Measurements from ENCODE around the gene OSGIN1. TPM values are rescaled to one million over a fixed set of nuclear protein-coding genes. Genes with fewer than 3 reads are reported as not detected.
"Not testable (repeated sequence)": the region's sequence is repeated elsewhere in the genome, so short reads cannot be mapped to it uniquely, and the experiment has no call there.

OSGIN1 gene
- total RNA-seq, 2 donors from 2014 or later, result 9.4 to 11.9 TPM

GRCh38 chr16:83946781-83947566 is 6.1 kb upstream of the OSGIN1 start:
- no peaks in the 10 kb centered on the region for H3K27me3 ChIP-seq
- intact Hi-C loops (cut with DNase I), result no loop called here
- H3K36me3 ChIP-seq, result no peaks in the 10 kb centered on the region
- no peak overlapping the region for H3K27ac ChIP-seq
- no peak for TF ChIP-seq CTCF (IDR thresholded peaks at IDR 0.05)
- H3K9me3 ChIP-seq, result no peaks in the 10 kb centered on the region
- DNase-seq, result no peak
- no peaks in the 10 kb centered on the region for H3K4me1 ChIP-seq
- H3K9ac ChIP-seq (ENCODE audit: low read depth in 2 of 2, low read length in 2 of 2), result no peak overlapping the region
- H3K4me3 ChIP-seq, result no peak overlapping the region

- intact Hi-C loops (cut with DNase I), result no loop called here
- H3K9ac ChIP-seq (ENCODE audit: low read depth in 2 of 2, low read length in 2 of 2), result no peak overlapping the region
Observed at GRCh38 chr16:83947642-83948234, 5.3 kb upstream of the OSGIN1 start.

GRCh38 chr16:83948914-83949723 is 3.9 kb upstream of the OSGIN1 start:
- Histone ChIP-seq H3K4me1 (peaks cover 8% of the 10 kb centered on the region), H3K9ac (ENCODE audit: low read depth in 2 of 2, low read length in 2 of 2) (no peak overlapping the region), H3K9me3 (no peaks in the 10 kb centered on the region), H3K27ac (no peak overlapping the region), H3K4me3 (no peak overlapping the region), H3K27me3 (no peaks in the 10 kb centered on the region), H3K36me3 (no peaks in the 10 kb centered on the region)
- intact Hi-C loops (cut with DNase I), result no loop called here
- DNase-seq, result no peak
- no peak for TF ChIP-seq CTCF (IDR thresholded peaks at IDR 0.05)

More at GRCh38 chr16:83947642-83948234, 5.3 kb upstream of the OSGIN1 start:
- Histone ChIP-seq H3K4me1 (peaks cover 5% of the 10 kb centered on the region), H3K27me3 (no peaks in the 10 kb centered on the region), H3K27ac (no peak overlapping the region), H3K36me3 (no peaks in the 10 kb centered on the region), H3K4me3 (no peak overlapping the region), H3K9me3 (no peaks in the 10 kb centered on the region)
- no peak for TF ChIP-seq CTCF (IDR thresholded peaks at IDR 0.05)
- DNase-seq, result no peak

- no peak for DNase-seq
- Histone ChIP-seq H3K27me3 (no peaks in the 10 kb centered on the region), H3K4me1 (peaks cover 10% of the 10 kb centered on the region), H3K27ac (no peak overlapping the region), H3K36me3 (no peaks in the 10 kb centered on the region), H3K4me3 (no peak overlapping the region), H3K9me3 (no peaks in the 10 kb centered on the region), H3K9ac (ENCODE audit: low read depth in 2 of 2, low read length in 2 of 2) (no peak overlapping the region)
- intact Hi-C loops (cut with DNase I), result no loop called here
- no peak for TF ChIP-seq CTCF (IDR thresholded peaks at IDR 0.05)
Observed at GRCh38 chr16:83949724-83950001, 3.4 kb upstream of the OSGIN1 start.

GRCh38 chr16:83950862-83951399 is 2.1 kb upstream of the OSGIN1 start:
- H3K9me3 ChIP-seq; H3K27me3 ChIP-seq; H3K9ac ChIP-seq (ENCODE audit: low read depth in 2 of 2, low read length in 2 of 2); DNase-seq; intact Hi-C loops (cut with DNase I); H3K36me3 ChIP-seq; H3K4me3 ChIP-seq; H3K27ac ChIP-seq: not testable (repeated sequence)
- peaks cover 10% of the 10 kb centered on the region for H3K4me1 ChIP-seq

Measured in colonic mucosa (tissue), 4 donors.